Stimulated activated CD4-positive, alpha-beta T cell treated with anti-CD3 and anti-CD28 coated beads, TNF-alpha, amount 100 ng/mL, for 48 hours (primary cell): ENCODE data around the gene CDH8.
"Not testable (repeated sequence)": the region's sequence is repeated elsewhere in the genome, so short reads cannot be mapped to it uniquely, and the experiment has no call there.

ENCODE experiments used
- DNase-seq, 3 donors: peaks; one replicate each; pipeline ENCODE4 v3.0.0-alpha.2; 2020; ENCODE audit warnings: low read depth in 3 of 3

Gene CDH8

GRCh38 chr16:61862221-61863155, 173.8 kb downstream of the CDH8 start:
- no peak for DNase-seq

GRCh38 chr16:61858988-61859387, 177.2 kb downstream of the CDH8 start:
- DNase-seq: no peak

- no peak for DNase-seq
Observed at GRCh38 chr16:61842666-61843065, 193.6 kb downstream of the CDH8 start.

- no peak for DNase-seq
Observed at GRCh38 chr16:61836804-61837393, 199.3 kb downstream of the CDH8 start.

- no peak for DNase-seq
Observed at GRCh38 chr16:61834082-61834481, 202.2 kb downstream of the CDH8 start.

GRCh38 chr16:61831351-61831917, 204.8 kb downstream of the CDH8 start:
- no peak for DNase-seq

- no peak for DNase-seq
Observed at GRCh38 chr16:61829631-61830030, 206.6 kb downstream of the CDH8 start.

GRCh38 chr16:61823326-61823725, 212.9 kb downstream of the CDH8 start:
- DNase-seq: no peak

GRCh38 chr16:61820820-61821219, 215.4 kb downstream of the CDH8 start:
- no peak for DNase-seq

GRCh38 chr16:61820398-61820797, 215.8 kb downstream of the CDH8 start:
- DNase-seq: no peak

- DNase-seq: no peak
Observed at GRCh38 chr16:61818850-61819249, 217.4 kb downstream of the CDH8 start.

- DNase-seq: no peak
Observed at GRCh38 chr16:61817583-61818278, 218.5 kb downstream of the CDH8 start.

GRCh38 chr16:61814726-61815347, 221.4 kb downstream of the CDH8 start:
- no peak for DNase-seq

- no peak for DNase-seq
Observed at GRCh38 chr16:61813339-61813738, 222.9 kb downstream of the CDH8 start.

GRCh38 chr16:61812251-61812650, 224.0 kb downstream of the CDH8 start:
- DNase-seq: no peak

- no peak for DNase-seq
Observed at GRCh38 chr16:61807551-61807950, 228.7 kb downstream of the CDH8 start.

- DNase-seq: not testable (repeated sequence)
Observed at GRCh38 chr16:61801217-61801616, 235.0 kb downstream of the CDH8 start.

GRCh38 chr16:61798741-61799140, 237.5 kb downstream of the CDH8 start:
- DNase-seq: no peak

GRCh38 chr16:61797961-61798507, 238.2 kb downstream of the CDH8 start:
- no peak for DNase-seq

GRCh38 chr16:61797296-61797795, 238.9 kb downstream of the CDH8 start:
- DNase-seq: no peak

- DNase-seq: no peak
Observed at GRCh38 chr16:61792194-61792909, 243.9 kb downstream of the CDH8 start.
